ENCODE measurements around the gene PPP1R15A.

The PPP1R15A gene

DNA sequence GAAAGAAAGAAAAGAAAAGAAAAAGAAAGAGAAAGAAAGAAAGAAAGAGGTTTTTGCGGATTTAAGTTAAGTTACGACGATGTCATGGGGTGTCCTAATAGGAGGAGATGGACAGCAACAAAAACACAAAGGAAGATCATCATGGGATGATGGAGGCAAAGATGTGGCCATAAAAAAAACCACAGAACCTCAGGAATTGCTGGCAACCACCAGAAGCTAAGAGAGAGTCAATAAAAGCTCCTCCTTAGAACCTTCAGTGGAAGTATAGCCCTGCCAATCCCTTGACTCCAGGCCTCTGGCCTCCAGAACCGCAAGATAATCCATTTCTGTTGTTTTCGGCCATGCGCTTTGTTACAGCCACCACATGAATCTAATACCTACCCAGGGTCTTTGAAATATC lies 15.3 kb upstream of the PPP1R15A start:
- TF ChIP-seq POU2F2 (IDR thresholded peaks at IDR 0.05; ENCODE audit: low read depth, low read length) (no peak), POLR2A (IDR thresholded peaks at IDR 0.05; ENCODE audit: low read depth, low read length) (no peak), PAX5 (IDR thresholded peaks at IDR 0.05; ENCODE audit: insufficient read depth, low read length, severe bottlenecking) (no peak), TAF1 (IDR thresholded peaks at IDR 0.05; ENCODE audit: low read depth, low read length) (no peak), SPI1 (IDR thresholded peaks at IDR 0.05; ENCODE audit: low read depth, low read length) (no peak), POLR2AphosphoS5 (IDR thresholded peaks at IDR 0.05; ENCODE audit: low read depth, low read length) (no peak)
- DNase-seq (ENCODE audit: insufficient read length, low spot score): no peak
- FAIRE-seq: no peak

GRCh38 chr19:48858984-48859710 lies 13.1 kb upstream of the PPP1R15A start:
- TF ChIP-seq POLR2A (IDR thresholded peaks at IDR 0.05; ENCODE audit: low read depth, low read length) (no peak), PAX5 (IDR thresholded peaks at IDR 0.05; ENCODE audit: insufficient read depth, low read length, severe bottlenecking) (no peak), SPI1 (IDR thresholded peaks at IDR 0.05; ENCODE audit: low read depth, low read length) (no peak)
- DNase-seq (ENCODE audit: insufficient read length, low spot score) (peak; percentile 77), FAIRE-seq (peak; percentile 80)

- DNase-seq (ENCODE audit: insufficient read length, low spot score) (peak; percentile 78), FAIRE-seq (peak; percentile 87)
- TF ChIP-seq SPI1 (IDR thresholded peaks at IDR 0.05; ENCODE audit: low read depth, low read length): no peak
- no peak for TF ChIP-seq TAF1 (IDR thresholded peaks at IDR 0.05; ENCODE audit: low read depth, low read length)
- no peak for TF ChIP-seq POLR2AphosphoS5 (IDR thresholded peaks at IDR 0.05; ENCODE audit: low read depth, low read length)
- no peak for TF ChIP-seq POU2F2 (IDR thresholded peaks at IDR 0.05; ENCODE audit: low read depth, low read length)
- no peak for TF ChIP-seq POLR2A (IDR thresholded peaks at IDR 0.05; ENCODE audit: low read depth, low read length)
- TF ChIP-seq PAX5 (IDR thresholded peaks at IDR 0.05; ENCODE audit: insufficient read depth, low read length, severe bottlenecking): no peak
Observed at GRCh38 chr19:48859711-48860572, 12.3 kb upstream of the PPP1R15A start.

- no peak for FAIRE-seq
- DNase-seq (ENCODE audit: insufficient read length, low spot score): no peak
- TF ChIP-seq PAX5 (IDR thresholded peaks at IDR 0.05; ENCODE audit: insufficient read depth, low read length, severe bottlenecking): no peak
- TF ChIP-seq POLR2AphosphoS5 (IDR thresholded peaks at IDR 0.05; ENCODE audit: low read depth, low read length): no peak
- TF ChIP-seq TAF1 (IDR thresholded peaks at IDR 0.05; ENCODE audit: low read depth, low read length): no peak
- no peak for TF ChIP-seq POU2F2 (IDR thresholded peaks at IDR 0.05; ENCODE audit: low read depth, low read length)
- no peak for TF ChIP-seq SPI1 (IDR thresholded peaks at IDR 0.05; ENCODE audit: low read depth, low read length)
Observed at GRCh38 chr19:48861313-48861712, 10.9 kb upstream of the PPP1R15A start.

DNA sequence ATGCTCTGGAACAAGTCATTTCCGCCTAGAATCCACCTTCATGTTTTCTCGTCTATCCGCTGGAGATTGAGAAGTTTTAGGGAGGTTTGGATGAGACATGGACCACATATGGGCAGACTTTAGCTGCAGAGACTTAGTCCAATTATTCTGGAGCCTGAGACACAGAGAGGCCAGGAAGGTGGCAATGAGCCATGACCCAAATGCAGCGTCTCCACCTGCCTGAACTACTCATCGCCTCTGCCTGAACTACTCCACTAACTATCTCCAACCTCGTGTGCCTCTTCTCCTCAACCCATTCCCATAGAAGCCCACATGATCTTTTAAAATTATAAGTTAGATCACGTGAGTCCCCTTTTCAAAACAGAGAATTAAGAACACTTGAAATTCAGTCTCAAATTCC lies 9.4 kb upstream of the PPP1R15A start:
- DNase-seq (ENCODE audit: insufficient read length, low spot score) (no peak), FAIRE-seq (no peak)
- no peak for TF ChIP-seq POLR2AphosphoS5 (IDR thresholded peaks at IDR 0.05; ENCODE audit: low read depth, low read length)

- DNase-seq (ENCODE audit: insufficient read length, low spot score): no peak
- no peak for FAIRE-seq
- TF ChIP-seq POLR2AphosphoS5 (IDR thresholded peaks at IDR 0.05; ENCODE audit: low read depth, low read length) (no peak), TAF1 (IDR thresholded peaks at IDR 0.05; ENCODE audit: low read depth, low read length) (no peak), POLR2A (IDR thresholded peaks at IDR 0.05; ENCODE audit: low read depth, low read length) (no peak), PAX5 (IDR thresholded peaks at IDR 0.05; ENCODE audit: insufficient read depth, low read length, severe bottlenecking) (no peak), SPI1 (IDR thresholded peaks at IDR 0.05; ENCODE audit: low read depth, low read length) (no peak), POU2F2 (IDR thresholded peaks at IDR 0.05; ENCODE audit: low read depth, low read length) (no peak)
Observed at GRCh38 chr19:48866692-48867091, 5.5 kb upstream of the PPP1R15A start.

GRCh38 chr19:48867123-48867745 lies 5.0 kb upstream of the PPP1R15A start:
- no peak for TF ChIP-seq TAF1 (IDR thresholded peaks at IDR 0.05; ENCODE audit: low read depth, low read length)
- no peak for TF ChIP-seq POLR2A (IDR thresholded peaks at IDR 0.05; ENCODE audit: low read depth, low read length)
- no peak for TF ChIP-seq POLR2AphosphoS5 (IDR thresholded peaks at IDR 0.05; ENCODE audit: low read depth, low read length)
- no peak for TF ChIP-seq PAX5 (IDR thresholded peaks at IDR 0.05; ENCODE audit: insufficient read depth, low read length, severe bottlenecking)
- no peak for TF ChIP-seq POU2F2 (IDR thresholded peaks at IDR 0.05; ENCODE audit: low read depth, low read length)
- TF ChIP-seq SPI1 (IDR thresholded peaks at IDR 0.05; ENCODE audit: low read depth, low read length): no peak
- no peak for DNase-seq (ENCODE audit: insufficient read length, low spot score)
- no peak for FAIRE-seq

DNA sequence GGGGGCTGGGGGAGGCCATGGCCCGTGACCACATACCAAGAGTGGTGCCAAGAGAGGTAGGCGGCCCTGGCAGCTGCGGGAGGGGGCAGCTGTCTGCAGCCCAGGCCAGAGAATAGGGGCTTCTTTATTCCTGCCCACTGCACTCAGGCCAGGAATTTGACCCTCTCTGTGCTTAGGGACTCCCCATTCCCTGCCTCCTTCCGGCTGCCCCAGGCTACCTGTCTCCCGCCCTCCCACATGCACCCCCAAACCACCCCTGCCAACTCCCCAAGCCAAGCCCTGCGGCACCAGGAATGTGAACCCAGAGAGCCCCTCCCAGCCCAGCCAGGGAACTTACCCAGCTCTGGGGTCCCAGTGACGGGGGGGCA lies 4.5 kb upstream of the PPP1R15A start:
- no peak for DNase-seq (ENCODE audit: insufficient read length, low spot score)
- no peak for FAIRE-seq
- TF ChIP-seq PAX5 (IDR thresholded peaks at IDR 0.05; ENCODE audit: insufficient read depth, low read length, severe bottlenecking) (no peak), POU2F2 (IDR thresholded peaks at IDR 0.05; ENCODE audit: low read depth, low read length) (no peak), POLR2A (IDR thresholded peaks at IDR 0.05; ENCODE audit: low read depth, low read length) (no peak), POLR2AphosphoS5 (IDR thresholded peaks at IDR 0.05; ENCODE audit: low read depth, low read length) (no peak), SPI1 (IDR thresholded peaks at IDR 0.05; ENCODE audit: low read depth, low read length) (no peak), TAF1 (IDR thresholded peaks at IDR 0.05; ENCODE audit: low read depth, low read length) (no peak)

DNA sequence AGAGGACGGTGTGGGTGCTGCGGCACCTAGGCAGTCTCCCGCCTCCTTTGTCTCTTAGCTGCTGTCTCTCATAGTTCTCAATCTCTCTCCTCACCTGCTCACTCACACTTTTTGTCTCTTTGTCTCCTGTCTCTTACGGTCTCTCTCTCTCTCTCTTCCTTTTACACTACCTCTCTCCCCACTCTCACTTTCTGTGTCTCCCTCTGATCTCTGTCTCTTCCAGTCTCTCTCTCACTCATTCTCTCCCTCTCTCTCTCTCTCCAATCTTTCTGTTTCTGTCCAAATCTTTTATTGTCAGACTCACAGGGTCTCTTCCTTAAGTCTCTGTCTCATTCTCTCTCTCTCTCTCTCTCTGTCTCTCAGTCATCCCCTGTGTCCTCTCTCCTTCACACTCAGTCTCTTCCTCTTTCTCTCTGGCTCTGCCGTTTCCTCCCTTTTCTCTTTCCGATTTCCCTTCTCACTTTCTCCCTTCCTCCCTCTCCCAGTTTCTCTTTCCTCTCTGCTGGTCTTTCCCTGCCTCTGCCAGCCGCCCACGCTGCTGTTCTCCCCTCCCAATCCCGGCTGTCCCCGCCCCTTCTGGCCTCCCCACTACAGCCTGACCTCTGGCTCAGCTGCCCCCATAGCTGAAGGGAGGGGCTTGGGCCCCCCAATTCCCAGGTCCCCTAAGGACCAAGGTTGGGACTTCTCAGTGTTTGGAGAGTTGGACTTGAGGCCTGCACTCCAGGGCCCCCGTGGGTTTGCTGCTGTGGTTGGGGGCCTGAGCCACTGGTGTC lies 3.9 kb upstream of the PPP1R15A start, which contains the start of gene PLEKHA4:
PLEKHA4 (minus strand) TSS at position 504 of the 773 bp plus-strand sequence. CDS start 997 bp downstream, outside the sequence.
- no peak for TF ChIP-seq POLR2AphosphoS5 (IDR thresholded peaks at IDR 0.05; ENCODE audit: low read depth, low read length)
- TF ChIP-seq PAX5 (IDR thresholded peaks at IDR 0.05; ENCODE audit: insufficient read depth, low read length, severe bottlenecking): no peak
- TF ChIP-seq TAF1 (IDR thresholded peaks at IDR 0.05; ENCODE audit: low read depth, low read length): no peak
- peak; percentile 30; the same call in 1 of the 2 replicates for TF ChIP-seq SPI1 (IDR thresholded peaks at IDR 0.05; ENCODE audit: low read depth, low read length)
- no peak for TF ChIP-seq POU2F2 (IDR thresholded peaks at IDR 0.05; ENCODE audit: low read depth, low read length)
- no peak for DNase-seq (ENCODE audit: insufficient read length, low spot score)
- no peak for FAIRE-seq
